Measurements from ENCODE around the gene CFAP410.

CFAP410 gene

GRCh38 chr21:44330698-44331097 is 8.5 kb downstream of the CFAP410 start:
- no peak for DNase-seq

- no peak for DNase-seq
These were observed 9.1 kb downstream of the CFAP410 start for GRCh38 chr21:44329971-44330681.

GRCh38 chr21:44329086-44329889 is 9.9 kb downstream of the CFAP410 start:
- no peak for DNase-seq

- DNase-seq, result no peak
These were observed 10.8 kb downstream of the CFAP410 start for GRCh38 chr21:44328242-44328895.

GRCh38 chr21:44327603-44327974 is 11.6 kb downstream of the CFAP410 start:
- no peak for DNase-seq

- no peak for DNase-seq
These were observed 12.2 kb downstream of the CFAP410 start for GRCh38 chr21:44326716-44327602.

GRCh38 chr21:44326272-44326647 is 12.9 kb downstream of the CFAP410 start:
- DNase-seq, result no peak

- DNase-seq, result no peak
These were observed 13.6 kb downstream of the CFAP410 start for GRCh38 chr21:44325386-44326271.

GRCh38 chr21:44324854-44325107 is 14.4 kb downstream of the CFAP410 start:
- DNase-seq, result no peak

- DNase-seq, result no peak
These were observed 14.9 kb downstream of the CFAP410 start for GRCh38 chr21:44324106-44324853.

GRCh38 chr21:44323591-44323990 is 15.6 kb downstream of the CFAP410 start:
- DNase-seq, result no peak

GRCh38 chr21:44322621-44323325 is 16.4 kb downstream of the CFAP410 start:
- DNase-seq, result no peak

GRCh38 chr21:44321846-44322450 is 17.2 kb downstream of the CFAP410 start:
- no peak for DNase-seq

GRCh38 chr21:44320847-44321246 is 18.3 kb downstream of the CFAP410 start:
- DNase-seq, result no peak

- no peak for DNase-seq
These were observed 19.7 kb downstream of the CFAP410 start for GRCh38 chr21:44319407-44320065.

GRCh38 chr21:44318489-44319285 is 20.5 kb downstream of the CFAP410 start:
- DNase-seq, result no peak

- no peak for DNase-seq
These were observed 21.3 kb downstream of the CFAP410 start for GRCh38 chr21:44317871-44318270.

GRCh38 chr21:44317241-44317782 is 21.9 kb downstream of the CFAP410 start:
- DNase-seq, result no peak
